ENCODE results near the gene ADAMTS17. TPM values are rescaled to one million over a fixed set of nuclear protein-coding genes. Genes with fewer than 3 reads are reported as not detected.

The ADAMTS17 gene
- total and polyA plus RNA-seq, 4 donors, result 0.28 to 46.9 (median 9.1) TPM

DNA sequence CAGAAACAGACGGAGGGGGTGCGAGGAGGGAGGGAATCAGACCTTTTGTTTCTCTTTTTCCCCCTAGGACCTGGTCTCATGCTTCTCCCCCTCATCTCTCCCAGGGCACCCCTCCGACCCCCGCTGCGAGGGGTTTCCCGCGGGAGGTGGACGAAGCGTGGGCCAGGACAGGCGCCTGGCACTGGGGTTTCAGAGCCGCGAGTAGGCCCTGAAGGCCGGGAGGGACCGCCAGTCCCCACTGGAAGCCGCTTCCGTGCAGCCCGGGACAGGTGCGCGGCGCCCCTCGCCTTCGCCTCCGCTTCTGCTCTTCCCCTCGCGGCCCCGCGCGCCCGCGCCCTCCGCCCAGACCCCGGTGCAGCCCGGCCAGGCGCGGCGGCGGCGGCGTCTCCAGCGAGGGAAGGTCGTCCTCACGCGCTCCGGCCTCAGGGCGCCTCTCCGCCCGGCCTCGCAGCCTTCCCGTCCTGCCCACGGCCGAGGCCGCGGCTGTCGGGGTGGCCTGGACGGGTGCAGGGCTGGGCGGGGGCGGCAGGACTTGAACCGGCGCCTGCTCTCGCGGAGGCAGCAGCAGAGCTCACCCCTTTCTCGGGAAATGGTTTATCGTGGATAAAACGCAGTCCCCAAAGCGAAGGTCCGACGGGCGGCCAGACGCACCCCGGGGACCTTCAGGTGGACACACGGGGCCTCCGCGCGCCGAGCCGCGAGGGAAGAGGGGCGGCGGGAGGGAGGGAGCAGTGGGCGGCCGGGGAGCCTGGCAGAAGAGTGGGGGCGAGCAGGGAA lies 31.5 kb upstream of the ADAMTS17 start:
- Histone ChIP-seq H3K4me1 (ENCODE audit: control insufficient read depth in 4 of 4, insufficient read depth in 4 of 4, low read length in 3 of 4) (peaks cover 0 to 4% (median 2%) of the 10 kb centered on the region in 4 donors), H3K36me3 (ENCODE audit: control insufficient read depth in 4 of 4, insufficient read depth in 3 of 4, low read depth in 1 of 4, low read length in 3 of 4) (no peaks in the 10 kb centered on the region), H3K9ac (ENCODE audit: low read depth in 1 of 2, low read length in 2 of 2) (no peak overlapping the region), H3K27me3 (ENCODE audit: control insufficient read depth in 4 of 4, insufficient read depth in 4 of 4, low read length in 3 of 4) (peaks cover 0 to 3% (median 0%) of the 10 kb centered on the region in 4 donors), H3K9me3 (ENCODE audit: control insufficient read depth in 4 of 4, low read length in 3 of 4) (peaks cover 0 to 6% (median under 1%) of the 10 kb centered on the region in 4 donors), H3K4me3 (ENCODE audit: low read depth in 1 of 3, low read length in 3 of 3) (peak overlapping the region; percentile 41 to 59 (median 51)), H3K27ac (ENCODE audit: low read depth in 1 of 2, low read length in 2 of 2) (peak overlapping the region; percentile 41 to 45)
- no peak for DNase-seq (ENCODE audit: low spot score)
- TF ChIP-seq, protein P1, sequence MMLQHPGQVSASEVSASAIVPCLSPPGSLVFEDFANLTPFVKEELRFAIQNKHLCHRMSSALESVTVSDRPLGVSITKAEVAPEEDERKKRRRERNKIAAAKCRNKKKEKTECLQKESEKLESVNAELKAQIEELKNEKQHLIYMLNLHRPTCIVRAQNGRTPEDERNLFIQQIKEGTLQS (IDR thresholded peaks at IDR 0.05), result no peak
- TF ChIP-seq NR2F2 (IDR thresholded peaks at IDR 0.05), result no peak
- TF ChIP-seq GABPA (IDR thresholded peaks at IDR 0.05 in 1 of 2, conservative IDR thresholded peaks at IDR 0.05 in 1 of 2), result no peak
- no peak for TF ChIP-seq HNF4A (conservative IDR thresholded peaks at IDR 0.05)
- no peak for TF ChIP-seq FOXA1 (IDR thresholded peaks at IDR 0.05)
- no peak for TF ChIP-seq SP1 (IDR thresholded peaks at IDR 0.05)
- TF ChIP-seq, protein P2, sequence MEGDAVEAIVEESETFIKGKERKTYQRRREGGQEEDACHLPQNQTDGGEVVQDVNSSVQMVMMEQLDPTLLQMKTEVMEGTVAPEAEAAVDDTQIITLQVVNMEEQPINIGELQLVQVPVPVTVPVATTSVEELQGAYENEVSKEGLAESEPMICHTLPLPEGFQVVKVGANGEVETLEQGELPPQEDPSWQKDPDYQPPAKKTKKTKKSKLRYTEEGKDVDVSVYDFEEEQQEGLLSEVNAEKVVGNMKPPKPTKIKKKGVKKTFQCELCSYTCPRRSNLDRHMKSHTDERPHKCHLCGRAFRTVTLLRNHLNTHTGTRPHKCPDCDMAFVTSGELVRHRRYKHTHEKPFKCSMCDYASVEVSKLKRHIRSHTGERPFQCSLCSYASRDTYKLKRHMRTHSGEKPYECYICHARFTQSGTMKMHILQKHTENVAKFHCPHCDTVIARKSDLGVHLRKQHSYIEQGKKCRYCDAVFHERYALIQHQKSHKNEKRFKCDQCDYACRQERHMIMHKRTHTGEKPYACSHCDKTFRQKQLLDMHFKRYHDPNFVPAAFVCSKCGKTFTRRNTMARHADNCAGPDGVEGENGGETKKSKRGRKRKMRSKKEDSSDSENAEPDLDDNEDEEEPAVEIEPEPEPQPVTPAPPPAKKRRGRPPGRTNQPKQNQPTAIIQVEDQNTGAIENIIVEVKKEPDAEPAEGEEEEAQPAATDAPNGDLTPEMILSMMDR (IDR thresholded peaks at IDR 0.05; ENCODE audit: low read depth, low read length, missing input control), result no peak
- TF ChIP-seq FOXA2 (IDR thresholded peaks at IDR 0.05), result no peak
- TF ChIP-seq, protein P3, sequence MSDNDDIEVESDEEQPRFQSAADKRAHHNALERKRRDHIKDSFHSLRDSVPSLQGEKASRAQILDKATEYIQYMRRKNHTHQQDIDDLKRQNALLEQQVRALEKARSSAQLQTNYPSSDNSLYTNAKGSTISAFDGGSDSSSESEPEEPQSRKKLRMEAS (IDR thresholded peaks at IDR 0.05), result no peak
- TF ChIP-seq YY1 (IDR thresholded peaks at IDR 0.05), result no peak
- no peak for TF ChIP-seq JUND (IDR thresholded peaks at IDR 0.05)
- no peak for TF ChIP-seq HNF4G (IDR thresholded peaks at IDR 0.05)
- TF ChIP-seq EGR1 (IDR thresholded peaks at IDR 0.05; ENCODE audit: low read depth in 2 of 2), result no peak
- TF ChIP-seq, protein P4, sequence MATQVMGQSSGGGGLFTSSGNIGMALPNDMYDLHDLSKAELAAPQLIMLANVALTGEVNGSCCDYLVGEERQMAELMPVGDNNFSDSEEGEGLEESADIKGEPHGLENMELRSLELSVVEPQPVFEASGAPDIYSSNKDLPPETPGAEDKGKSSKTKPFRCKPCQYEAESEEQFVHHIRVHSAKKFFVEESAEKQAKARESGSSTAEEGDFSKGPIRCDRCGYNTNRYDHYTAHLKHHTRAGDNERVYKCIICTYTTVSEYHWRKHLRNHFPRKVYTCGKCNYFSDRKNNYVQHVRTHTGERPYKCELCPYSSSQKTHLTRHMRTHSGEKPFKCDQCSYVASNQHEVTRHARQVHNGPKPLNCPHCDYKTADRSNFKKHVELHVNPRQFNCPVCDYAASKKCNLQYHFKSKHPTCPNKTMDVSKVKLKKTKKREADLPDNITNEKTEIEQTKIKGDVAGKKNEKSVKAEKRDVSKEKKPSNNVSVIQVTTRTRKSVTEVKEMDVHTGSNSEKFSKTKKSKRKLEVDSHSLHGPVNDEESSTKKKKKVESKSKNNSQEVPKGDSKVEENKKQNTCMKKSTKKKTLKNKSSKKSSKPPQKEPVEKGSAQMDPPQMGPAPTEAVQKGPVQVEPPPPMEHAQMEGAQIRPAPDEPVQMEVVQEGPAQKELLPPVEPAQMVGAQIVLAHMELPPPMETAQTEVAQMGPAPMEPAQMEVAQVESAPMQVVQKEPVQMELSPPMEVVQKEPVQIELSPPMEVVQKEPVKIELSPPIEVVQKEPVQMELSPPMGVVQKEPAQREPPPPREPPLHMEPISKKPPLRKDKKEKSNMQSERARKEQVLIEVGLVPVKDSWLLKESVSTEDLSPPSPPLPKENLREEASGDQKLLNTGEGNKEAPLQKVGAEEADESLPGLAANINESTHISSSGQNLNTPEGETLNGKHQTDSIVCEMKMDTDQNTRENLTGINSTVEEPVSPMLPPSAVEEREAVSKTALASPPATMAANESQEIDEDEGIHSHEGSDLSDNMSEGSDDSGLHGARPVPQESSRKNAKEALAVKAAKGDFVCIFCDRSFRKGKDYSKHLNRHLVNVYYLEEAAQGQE (IDR thresholded peaks at IDR 0.05), result no peak
- no peak for TF ChIP-seq RAD21 (IDR thresholded peaks at IDR 0.05)
- TF ChIP-seq, protein P5, sequence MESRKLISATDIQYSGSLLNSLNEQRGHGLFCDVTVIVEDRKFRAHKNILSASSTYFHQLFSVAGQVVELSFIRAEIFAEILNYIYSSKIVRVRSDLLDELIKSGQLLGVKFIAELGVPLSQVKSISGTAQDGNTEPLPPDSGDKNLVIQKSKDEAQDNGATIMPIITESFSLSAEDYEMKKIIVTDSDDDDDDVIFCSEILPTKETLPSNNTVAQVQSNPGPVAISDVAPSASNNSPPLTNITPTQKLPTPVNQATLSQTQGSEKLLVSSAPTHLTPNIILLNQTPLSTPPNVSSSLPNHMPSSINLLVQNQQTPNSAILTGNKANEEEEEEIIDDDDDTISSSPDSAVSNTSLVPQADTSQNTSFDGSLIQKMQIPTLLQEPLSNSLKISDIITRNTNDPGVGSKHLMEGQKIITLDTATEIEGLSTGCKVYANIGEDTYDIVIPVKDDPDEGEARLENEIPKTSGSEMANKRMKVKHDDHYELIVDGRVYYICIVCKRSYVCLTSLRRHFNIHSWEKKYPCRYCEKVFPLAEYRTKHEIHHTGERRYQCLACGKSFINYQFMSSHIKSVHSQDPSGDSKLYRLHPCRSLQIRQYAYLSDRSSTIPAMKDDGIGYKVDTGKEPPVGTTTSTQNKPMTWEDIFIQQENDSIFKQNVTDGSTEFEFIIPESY (IDR thresholded peaks at IDR 0.05), result no peak
- TF ChIP-seq RXRA (IDR thresholded peaks at IDR 0.05), result no peak
- no peak for TF ChIP-seq TAF1 (conservative IDR thresholded peaks at IDR 0.05)
- WGBS, result 5% methylated on average over 82 of the region's 82 CpGs
